ENCODE data around the gene POLL.
A peak's percentile ranks its signal among the peaks of the same experiment; 100 is the strongest.

POLL gene

GRCh38 chr10:101558204-101558603 is 29.9 kb downstream of the POLL start:
- CTCF ChIA-PET, result interaction anchor here (0.6 to 1.6 kb wide), 6 partner anchors 8 to 344 kb away, joined by 3 to 7 read pairs (median 4); no protein-coding TSS in a partner anchor
- H3K27ac ChIP-seq, result peak overlapping the region; percentile 78
- TF ChIP-seq CTCF (conservative IDR thresholded peaks at IDR 0.05; ENCODE audit: low read depth), result no peak
- peak; percentile 96 for DNase-seq (ENCODE audit: low spot score)
- POLR2A ChIA-PET (ENCODE audit: low non-redundant PET), result no interaction called here

DNA sequence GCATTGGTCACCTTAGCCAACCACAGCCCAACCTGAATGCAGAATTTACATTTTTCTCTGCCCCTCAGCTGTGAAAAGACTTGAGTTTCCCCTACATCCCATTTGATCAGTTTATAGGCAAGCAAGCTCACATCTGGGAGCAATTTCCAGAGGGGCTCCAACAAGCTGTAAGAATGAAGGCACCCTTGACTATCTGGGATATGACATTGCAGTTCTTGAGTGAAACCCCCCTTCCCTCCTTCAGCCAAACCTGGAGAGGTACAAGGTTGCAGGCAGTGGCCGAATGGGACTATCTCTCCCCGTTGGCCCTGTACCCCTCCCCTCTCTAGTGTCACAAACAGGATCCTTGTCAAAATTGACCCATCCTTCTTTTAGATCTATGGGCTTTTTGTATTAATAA is 30.5 kb downstream of the POLL start:
- ChIA-PET CTCF (interaction anchor here (1.5 kb wide), 1 partner anchor 343 kb away, joined by 5 read pairs; no protein-coding TSS in a partner anchor), POLR2A (ENCODE audit: low non-redundant PET) (no interaction called here)
- DNase-seq (ENCODE audit: low spot score), result no peak
- no peak for TF ChIP-seq CTCF (conservative IDR thresholded peaks at IDR 0.05; ENCODE audit: low read depth)
- H3K27ac ChIP-seq, result peak overlapping the region; percentile 78

DNA sequence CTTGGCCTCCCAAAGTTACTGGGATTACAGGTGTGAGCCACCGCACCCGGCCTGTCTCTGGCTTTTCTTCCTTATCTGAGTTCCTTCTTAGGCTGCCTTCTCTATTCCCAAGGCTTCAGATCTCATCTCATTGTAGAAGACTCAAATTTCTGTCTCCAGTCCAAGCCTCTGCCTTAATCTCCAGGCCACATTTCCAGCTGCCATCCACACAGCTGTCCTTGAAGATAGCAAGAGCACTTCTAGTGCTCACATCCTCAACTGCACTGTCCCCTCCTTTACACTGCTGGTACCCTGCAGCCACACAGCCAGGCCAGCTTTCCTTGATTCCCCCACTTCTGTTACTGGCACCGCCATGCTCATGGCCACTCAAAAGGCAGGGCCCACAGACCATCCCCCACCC is 35.6 kb downstream of the POLL start:
- H3K27ac ChIP-seq, result no peak overlapping the region
- CTCF ChIA-PET, result interaction anchor here (0.6 to 1.8 kb wide), 3 partner anchors 15 to 288 kb away, joined by 4 to 5 read pairs (median 4); no protein-coding TSS in a partner anchor
- TF ChIP-seq CTCF (conservative IDR thresholded peaks at IDR 0.05; ENCODE audit: low read depth), result no peak
- DNase-seq (ENCODE audit: low spot score), result no peak
- POLR2A ChIA-PET (ENCODE audit: low non-redundant PET), result no interaction called here

DNA sequence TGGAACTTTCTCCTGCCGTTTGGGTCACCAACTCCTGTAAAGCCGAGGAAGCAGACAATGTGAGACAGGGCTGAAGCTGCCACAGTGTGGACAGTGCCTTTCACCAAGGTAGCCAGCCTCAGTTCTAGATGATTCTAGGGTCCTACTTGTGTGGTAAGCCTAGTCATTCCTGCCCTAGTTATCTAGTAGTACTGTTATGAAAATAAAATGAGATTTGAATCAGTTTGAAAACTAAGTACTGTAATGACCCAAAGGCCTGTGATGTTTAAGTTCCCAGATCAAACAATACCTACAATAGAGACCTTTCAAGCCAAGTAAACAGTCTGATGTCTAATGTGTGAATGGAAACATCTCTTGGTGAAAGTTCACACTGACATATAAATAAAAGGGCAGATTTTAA is 37.1 kb downstream of the POLL start:
- no peak for DNase-seq (ENCODE audit: low spot score)
- no peak overlapping the region for H3K27ac ChIP-seq
- ChIA-PET POLR2A (ENCODE audit: low non-redundant PET) (no interaction called here), CTCF (interaction anchor here (1.8 kb wide), 1 partner anchor 13 kb away, joined by 5 read pairs; no protein-coding TSS in a partner anchor)
- no peak for TF ChIP-seq CTCF (conservative IDR thresholded peaks at IDR 0.05; ENCODE audit: low read depth)

DNA sequence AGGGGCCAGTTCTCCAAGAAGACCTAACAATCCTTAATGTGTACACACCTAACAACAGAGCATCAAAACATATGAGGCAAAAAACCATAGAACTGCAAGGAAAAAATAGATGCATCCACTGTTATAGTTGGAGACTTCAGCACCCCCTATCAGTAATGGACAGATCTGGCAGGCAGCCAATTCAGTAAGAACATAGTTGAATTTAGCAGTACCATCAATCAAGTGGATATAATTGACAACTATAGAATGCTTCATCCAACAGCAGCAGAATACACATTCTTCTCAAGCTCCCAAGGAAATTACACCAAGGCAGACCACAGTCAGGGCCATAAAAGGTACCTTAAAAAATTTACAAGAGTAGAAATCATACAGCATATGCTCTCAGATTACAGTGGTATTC is 42.2 kb downstream of the POLL start:
- no peak for DNase-seq (ENCODE audit: low spot score)
- ChIA-PET POLR2A (ENCODE audit: low non-redundant PET) (no interaction called here), CTCF (interaction anchor here (0.6 to 1.4 kb wide), 4 partner anchors 9 to 383 kb away, joined by 3 to 6 read pairs (median 3); no protein-coding TSS in a partner anchor)
- H3K27ac ChIP-seq, result no peak overlapping the region
- no peak for TF ChIP-seq CTCF (conservative IDR thresholded peaks at IDR 0.05; ENCODE audit: low read depth)

GRCh38 chr10:101538446-101538845 is 49.6 kb downstream of the POLL start:
- CTCF ChIA-PET, result interaction anchor here (0.7 kb wide), 1 partner anchor 742 kb away, joined by 5 read pairs; no protein-coding TSS in a partner anchor
- H3K27ac ChIP-seq, result no peak overlapping the region
- DNase-seq (ENCODE audit: low spot score), result no peak
- POLR2A ChIA-PET (ENCODE audit: low non-redundant PET), result no interaction called here
- no peak for TF ChIP-seq CTCF (conservative IDR thresholded peaks at IDR 0.05; ENCODE audit: low read depth)
